GM18499 (cell line): ENCODE data around the gene NTNG1.
"Not testable (repeated sequence)": the region's sequence is repeated elsewhere in the genome, so short reads cannot be mapped to it uniquely, and the experiment has no call there.

Source experiments
- ATAC-seq: cut with Tn5 transposase; IDR thresholded peaks from one replicate; pipeline ENCODE4 v1.9.1; 2021; ENCODE audit warnings: moderate number of reproducible peaks; ENCODE audit not compliant: insufficient read depth, unreplicated experiment

The NTNG1 gene

DNA sequence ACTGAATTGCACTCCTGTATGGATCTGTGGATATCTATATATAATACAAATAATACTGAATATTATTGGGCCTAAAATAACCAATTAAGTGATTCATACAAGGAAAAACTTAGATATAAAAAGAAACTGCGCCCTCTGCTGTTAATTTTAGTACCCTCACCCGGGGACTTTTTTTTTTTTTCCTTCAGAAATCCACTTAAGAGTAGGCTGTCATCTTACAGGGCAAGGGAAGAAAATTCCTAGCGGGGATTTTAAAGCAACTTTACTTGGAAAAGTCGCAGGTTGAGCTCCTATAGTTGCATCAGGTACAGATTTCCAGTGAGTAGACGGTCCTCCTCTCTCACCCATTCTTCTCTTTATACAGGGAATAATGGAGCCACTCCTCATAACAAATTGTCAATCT, 1.3 kb downstream of the NTNG1 start:
- no peak for ATAC-seq

DNA sequence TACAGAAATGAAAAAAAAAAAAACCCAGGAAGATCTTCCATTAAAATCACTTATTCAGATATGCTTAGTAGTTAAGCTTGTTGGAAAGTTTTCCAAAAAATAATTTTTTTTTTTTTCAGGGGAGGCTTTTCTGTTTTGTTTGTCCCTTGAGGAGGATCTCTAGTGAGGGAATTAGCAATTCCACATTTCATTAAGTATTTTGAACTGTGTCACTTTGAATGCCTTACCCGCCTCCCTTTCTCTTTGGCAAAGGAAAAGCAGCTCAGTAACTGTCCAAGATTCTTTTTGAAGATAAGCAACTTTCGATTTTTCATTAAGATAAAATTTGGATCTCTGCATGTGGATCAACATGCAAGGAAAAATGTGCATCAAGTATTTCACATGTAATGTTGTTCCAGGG, 1.8 kb downstream of the NTNG1 start:
- no peak for ATAC-seq

DNA sequence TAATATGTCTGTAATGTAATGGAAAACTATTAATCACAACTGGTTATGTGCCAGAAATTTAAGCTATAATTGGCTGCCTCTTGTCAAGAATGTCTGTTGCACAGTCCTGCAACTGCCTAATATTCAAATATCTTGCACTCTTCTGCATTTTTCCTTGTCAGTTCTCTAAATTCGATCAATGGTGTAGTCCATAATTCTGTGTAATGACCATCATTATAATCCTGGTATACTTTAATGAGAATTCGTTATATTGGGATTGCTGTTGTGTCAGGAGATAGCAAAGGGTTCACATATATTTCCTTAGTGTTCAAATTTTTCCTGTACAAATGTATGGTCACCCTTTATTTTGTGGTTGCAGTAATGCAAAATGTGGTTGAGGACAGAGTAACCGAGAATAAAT, 4.8 kb downstream of the NTNG1 start:
- no peak for ATAC-seq

DNA sequence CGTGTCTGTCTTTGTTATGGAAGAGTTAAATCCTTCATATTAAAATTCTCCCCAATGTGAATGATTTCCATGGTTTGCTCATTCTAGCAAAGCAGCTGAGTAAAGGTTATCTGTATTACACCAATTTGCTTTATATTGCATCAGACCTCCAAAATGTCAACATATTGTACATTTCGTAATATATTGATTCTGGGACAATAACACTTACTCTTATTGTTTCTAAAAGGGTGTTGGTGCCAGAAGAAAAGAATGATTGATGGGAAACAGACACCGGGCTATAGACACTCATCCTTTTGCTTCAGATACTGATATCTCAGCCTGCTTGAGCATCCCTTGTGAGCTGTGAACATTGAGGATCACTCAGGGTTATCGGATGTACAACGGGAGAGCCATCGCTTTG, 7.0 kb downstream of the NTNG1 start:
- ATAC-seq = no peak

DNA sequence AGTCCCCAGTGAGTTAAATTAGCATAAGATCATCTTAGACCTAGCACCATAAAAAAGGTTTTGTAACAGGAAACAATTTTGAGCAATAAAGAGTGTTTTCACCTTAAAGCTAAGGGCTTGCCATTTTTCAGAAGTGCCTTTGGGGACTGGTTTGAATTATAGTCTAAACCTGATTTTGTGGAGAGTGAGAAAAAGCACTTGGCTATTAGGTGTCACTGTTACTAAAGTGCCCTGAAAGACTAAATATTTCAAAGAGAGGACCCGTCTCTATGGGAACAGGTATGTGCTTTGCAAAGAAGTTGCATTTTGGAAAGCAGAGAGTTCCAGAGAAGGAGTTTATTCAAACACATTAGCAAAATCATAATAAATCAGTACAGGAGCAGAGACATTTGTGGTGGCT, 9.1 kb downstream of the NTNG1 start:
- ATAC-seq = no peak

DNA sequence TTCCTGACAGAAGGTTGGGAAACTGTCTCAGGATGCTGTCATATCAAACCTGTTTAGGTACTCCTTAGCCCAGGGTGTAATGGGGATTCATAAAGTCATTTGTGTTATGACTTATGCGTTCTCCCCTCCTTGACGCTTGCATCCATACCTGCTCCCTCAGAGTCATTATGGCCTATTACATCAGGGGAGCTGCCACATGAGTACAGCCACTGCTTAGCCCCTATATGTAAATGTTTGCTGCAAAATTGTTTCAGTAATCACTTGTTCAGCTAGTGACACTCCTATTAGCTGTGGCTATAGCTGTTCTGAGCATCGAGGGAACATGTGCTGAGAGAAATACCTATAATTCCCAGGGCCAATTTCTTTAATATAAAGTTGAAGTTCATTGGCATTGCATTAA, 10.5 kb downstream of the NTNG1 start:
- no peak for ATAC-seq

DNA sequence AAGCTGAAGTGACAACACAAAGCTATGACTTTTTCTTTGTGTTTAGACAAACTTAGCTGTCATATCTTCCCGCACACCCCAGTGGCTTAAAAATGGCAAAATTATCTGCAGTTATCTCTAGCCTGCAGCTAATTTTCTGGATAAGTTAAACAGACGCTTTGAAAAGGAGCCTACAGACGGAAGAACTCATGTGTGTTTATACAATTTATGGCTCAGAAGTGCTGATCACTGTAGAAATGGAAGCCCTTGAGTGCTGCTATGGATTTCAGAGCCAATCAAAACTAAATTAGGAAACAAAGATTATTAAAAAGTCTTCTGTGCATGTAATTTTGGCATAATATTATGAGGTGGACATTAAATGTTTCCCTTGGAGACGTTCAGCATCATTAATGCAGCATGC, 11.6 kb downstream of the NTNG1 start:
- no peak for ATAC-seq

DNA sequence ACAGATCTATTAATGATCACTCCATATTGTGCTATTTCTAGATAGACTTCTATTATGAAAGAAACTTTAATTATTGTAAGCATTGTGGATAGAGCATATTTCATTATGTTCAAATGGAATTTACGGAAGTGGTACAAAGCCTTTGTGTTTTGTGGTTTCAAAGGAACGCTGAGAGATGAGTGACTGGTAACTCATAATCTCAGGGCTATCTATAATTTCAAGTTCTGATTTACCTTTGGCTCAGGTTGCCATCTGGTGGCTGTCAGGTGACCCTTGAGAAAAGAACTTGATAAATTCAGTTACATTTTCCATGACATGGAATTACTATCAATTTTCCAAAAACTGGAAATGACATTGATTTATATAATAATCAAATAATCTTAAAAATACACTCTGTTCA, 12.2 kb downstream of the NTNG1 start:
- no peak for ATAC-seq

DNA sequence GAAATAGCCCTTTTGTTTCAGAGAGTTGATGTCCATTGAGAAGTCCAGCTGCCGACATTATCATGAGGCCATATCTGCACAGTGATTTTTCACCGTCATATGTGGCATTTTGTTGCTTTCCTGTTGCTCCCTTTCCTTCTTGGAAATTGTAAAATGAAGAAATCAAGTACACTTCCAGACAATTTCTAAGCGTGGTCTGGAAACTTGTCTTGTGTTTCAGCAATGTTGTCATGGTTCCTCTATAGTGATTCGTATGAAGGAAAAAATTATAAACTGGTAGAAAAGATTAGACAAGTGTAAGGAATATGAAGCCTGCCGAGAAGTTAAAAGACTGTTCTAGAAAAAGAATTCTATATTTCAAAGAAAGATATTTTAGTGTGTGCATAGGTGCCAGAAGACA, 17.7 kb downstream of the NTNG1 start:
- ATAC-seq = no peak

DNA sequence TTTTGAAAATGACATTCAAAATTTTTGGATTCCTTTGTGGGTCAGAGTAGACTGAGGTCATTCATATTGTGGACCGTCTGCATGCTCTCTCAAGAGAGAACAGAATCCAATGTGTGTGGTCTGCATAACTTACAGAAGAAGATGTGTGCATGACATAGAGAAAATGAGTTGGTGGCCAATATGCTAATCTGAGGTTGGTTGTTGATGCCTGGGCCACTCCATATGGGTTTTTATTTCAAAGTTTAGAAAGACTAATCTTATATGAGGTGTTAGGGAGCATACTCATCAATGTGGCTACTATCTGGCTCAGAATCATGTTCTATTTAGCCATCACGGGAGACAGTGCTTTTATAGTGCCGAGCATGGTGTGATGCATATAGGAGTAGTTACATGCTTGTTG, 18.2 kb downstream of the NTNG1 start:
- ATAC-seq = no peak

DNA sequence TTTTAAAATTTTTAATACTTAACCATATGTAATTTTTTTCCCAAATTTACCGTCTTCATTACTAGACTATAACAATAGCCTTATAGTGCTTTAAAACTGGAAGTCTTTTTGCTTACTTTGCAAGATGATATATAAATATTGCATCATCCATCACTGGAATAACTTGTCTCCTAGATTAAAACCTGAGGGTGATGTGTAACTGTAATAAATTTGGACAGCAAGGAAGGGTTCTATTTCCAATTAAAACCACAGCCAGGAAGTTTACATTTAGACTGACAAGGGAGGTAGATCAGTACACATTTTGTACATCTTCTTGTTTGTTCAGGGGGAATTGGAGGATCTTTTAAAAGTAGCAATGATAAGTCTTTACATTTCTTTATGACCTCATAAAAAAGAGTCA, 21.9 kb downstream of the NTNG1 start:
- ATAC-seq = no peak

DNA sequence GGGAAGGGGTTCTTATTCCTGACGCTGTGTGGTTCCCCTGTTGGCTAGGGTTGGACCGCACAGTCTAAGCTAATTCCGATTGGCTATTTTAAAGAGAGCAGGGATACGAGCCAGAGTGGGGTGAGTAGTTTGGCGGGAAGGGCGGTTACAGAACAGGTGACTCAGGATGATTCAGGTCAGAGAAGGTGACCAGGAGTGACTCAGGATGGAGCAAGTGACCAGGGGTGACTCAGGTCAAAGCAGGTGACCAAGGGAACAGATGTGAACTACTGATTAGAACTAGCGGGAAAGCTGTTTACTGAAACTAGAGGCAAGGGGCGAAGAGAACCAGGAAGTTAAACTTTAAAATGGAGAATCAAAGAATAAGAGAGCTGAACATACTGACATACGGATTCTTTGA, 24.1 kb downstream of the NTNG1 start:
- ATAC-seq = not testable (repeated sequence)

DNA sequence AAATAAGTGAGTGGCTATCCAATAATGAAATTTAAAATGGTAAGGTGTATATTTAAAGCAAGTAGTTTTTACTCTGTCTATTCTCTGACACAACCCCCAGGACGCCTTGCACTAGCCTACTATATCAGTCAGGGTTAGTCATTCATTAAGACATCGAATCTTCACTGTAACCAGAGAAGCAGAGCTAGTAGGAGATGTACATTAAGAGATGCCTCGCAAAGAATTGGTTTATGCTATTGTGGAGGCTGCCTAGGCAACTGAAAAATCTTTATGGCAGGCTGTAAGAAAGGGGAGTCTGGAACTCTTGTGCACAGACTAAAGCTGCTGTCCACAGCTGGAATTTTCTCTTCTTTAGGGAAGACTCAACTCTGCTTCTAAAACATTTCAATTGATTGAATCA, 28.8 kb downstream of the NTNG1 start:
- no peak for ATAC-seq

DNA sequence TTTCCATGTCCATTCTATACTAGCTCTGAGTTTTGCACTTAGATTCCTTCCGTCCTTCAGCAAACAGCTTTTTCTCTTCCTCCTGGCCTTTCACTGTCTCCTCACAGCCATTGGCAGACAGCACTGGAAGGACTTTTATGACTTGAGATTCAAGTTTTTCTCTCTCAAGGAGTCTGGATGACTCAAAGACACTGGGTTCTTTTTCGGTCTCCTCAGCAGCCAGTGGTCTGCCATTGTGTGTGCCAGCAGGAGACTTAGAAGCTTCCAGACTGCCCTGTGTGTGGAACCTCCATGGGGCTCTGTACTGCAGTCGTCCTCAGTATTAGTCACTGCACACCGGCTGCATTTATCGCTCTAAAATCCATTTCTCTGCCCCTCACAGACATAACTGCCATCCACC, 30.5 kb downstream of the NTNG1 start:
- no peak for ATAC-seq

DNA sequence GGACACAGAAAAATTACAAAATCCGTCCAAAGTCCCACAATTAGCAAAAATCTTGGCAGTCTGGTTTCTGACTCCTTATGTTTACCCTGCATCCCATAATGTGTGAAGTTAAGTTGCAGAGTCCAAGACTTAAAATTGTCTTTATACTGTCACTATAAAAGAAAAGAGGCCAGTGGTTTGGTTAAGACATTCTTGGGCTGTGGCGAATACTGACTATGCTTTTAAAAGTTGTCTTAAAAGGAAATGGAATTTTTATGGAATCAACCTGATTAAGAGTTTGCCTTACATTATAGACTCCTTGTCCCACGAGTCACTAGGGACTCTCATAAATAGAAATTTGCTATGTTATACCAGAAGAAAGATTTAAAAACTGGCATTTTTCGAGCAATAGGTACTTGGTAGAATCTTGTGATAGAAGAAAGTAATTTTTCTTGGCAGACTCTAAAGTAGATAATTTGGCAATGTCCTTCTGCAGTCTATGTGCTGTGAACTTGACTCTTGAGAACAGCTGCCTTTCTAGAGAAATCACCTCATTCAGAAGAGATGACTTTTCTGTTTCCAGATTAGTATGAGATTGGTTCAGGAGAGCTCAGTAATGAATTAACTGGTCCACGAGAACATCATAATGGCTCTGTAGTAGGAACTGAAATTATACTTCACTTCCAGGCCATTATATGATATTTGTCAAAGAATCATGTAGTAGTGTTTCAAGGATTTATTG, 31.8 kb downstream of the NTNG1 start:
- no peak for ATAC-seq

DNA sequence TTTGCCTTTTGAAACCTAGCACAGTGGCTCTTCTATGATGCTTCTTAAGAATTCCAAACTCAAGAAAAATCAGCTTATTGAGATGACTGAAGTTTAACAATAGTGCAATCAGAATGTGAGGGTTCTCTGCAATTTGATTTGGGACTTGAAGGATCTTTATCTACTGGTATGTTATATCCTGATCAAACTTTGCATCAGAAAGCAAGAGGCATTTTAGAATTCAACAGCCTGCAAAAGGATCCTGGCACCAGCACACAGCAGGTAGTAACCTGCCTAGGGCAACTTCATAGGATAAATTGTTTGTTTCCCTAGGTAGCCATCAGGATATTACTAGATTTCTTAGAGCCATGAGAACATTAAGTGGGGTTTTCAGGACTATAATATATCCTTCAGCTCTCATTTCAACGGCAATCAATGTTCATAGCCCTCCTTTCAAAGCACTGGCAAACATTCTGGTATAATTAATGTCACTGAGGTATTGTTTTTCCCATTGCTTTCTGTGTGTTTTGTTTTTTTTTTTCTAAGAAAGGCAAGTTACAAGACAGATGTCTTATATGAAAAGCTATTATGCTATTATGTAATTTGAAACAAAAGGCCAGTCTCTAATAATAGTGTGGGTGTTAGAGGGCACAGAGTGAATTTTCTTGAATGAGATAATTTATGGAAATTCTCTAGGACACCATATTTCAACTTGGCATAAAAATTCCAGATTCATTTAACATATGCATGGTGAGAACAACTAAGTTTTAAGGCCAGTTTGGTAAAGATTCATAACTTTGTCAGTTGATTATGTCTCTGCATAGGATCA, 34.5 kb downstream of the NTNG1 start:
- no peak for ATAC-seq

DNA sequence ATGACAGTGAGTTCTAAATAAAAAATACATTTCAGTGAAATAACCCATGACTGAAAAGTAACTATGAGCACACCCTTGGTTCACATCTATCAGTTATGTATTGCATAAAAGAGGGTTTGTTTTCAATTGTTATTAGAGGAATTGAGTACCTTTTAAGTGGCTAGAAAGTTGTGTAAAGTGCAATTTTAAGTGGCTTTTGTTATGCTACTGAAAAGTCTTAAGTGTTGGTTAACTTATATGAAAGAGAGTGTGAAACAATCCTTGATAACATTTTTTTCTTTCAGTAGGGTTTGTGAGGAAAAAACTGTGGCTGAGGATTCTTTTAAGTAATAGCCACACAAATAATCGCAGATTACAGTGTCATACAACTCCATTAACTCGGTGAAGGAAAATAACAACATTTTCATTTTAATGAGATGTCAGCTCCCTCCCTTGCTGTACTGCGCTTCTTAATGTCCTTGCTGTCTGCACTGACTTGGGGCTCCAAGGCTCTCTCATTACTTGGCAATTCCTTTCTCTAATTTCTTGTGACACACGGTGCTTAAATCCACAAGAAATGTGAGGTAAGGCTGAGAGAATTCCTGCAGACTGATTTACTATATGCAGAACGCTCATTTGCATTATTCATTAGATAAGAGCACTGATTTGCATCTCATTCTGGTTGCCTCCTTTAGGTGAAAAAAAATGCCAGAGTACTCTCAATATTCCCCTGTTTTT, 40.6 kb downstream of the NTNG1 start:
- no peak for ATAC-seq

DNA sequence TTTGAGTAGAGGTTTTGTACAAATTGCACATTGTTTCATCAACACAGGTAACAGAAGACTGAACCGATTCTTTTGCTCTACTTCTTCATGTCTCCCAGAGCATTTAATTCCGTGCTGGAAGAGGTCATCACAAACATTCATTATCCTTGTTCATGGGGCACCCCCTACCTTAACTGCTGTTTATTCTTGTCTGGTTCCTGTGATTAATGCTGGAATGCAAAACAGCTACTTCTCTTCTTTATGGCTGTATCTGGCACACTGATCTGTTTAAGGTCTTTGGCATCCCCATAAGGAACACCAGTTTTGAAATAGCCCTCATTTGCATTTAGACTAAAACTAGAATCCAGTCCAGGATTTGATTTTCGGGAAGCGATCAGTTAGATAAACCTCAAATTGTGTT, 42.2 kb downstream of the NTNG1 start:
- ATAC-seq = no peak

DNA sequence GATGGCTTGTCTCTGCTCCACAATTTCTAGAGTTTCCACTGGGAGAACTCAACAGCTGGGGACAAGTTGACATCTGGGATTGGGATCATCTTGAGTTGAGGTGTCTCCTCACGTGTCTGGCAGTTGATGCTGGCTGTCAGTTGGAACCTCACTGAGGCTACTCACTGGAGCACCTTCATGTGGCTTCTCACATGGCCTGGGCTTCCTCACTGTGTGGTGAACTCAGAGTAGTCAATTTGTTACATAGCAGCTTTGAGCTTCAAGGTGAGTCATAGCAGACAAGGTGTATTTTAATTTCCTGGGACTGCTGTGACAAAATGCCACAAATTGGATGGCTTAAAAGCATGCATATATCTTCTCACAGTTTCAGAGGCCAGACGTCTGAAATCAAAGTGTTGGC, 44.0 kb downstream of the NTNG1 start:
- ATAC-seq = no peak

DNA sequence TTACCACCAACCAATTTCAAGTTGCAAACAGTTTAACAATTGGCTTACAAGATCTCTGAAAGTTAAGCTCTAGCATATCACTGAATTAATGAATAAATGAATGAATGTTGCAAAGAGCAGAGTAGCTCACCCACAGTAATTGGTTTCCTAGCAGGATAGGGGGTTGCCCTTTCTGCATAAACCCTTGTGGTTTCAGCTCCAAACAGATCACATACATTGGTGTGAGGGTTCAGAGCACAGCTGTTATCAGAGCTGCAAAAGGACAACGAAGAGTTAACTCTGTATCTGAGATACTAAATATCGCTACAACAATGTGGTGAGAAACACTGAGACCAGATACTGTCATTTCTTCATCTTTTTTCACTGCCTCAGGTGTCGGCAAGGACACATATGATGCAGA, 46.6 kb downstream of the NTNG1 start:
- no peak for ATAC-seq

DNA sequence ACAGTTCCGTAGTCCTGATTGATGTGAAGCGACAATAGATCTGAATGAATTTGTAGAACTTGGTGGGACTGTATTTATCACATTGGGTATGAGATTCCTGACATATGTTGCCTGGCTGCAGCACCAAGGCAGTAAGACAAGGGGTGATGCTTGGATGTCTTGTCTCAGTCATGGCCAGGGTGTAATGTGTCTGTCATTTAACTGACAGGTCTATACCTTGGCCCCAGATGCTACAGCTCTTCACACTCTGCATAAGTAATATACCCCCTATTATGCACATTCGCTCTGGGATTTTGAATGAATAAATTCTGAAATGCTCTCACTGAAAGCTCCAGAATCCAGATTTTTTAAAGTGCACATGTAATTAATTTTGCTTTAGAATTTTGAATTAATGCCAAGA, 47.3 kb downstream of the NTNG1 start:
- no peak for ATAC-seq
